ENCODE results near the gene PSMB3. TPM values are rescaled to one million over a fixed set of nuclear protein-coding genes. Genes with fewer than 3 reads are reported as not detected.

PSMB3 gene
- total and polyA plus RNA-seq, 9 of the 15 experiments (the other 6 are each of a cell fraction or from before 2014, with no cell fraction given), result 460 to 2,775 (median 574) TPM

GRCh38 chr17:38748149-38748891 is 4.2 kb upstream of the PSMB3 start, which contains the start of gene PCGF2:
Gene PCGF2, minus strand, starts transcription at chr17:38748336. Its CDS starts 7,934 bp downstream, at chr17:38740402.
- Histone ChIP-seq H2AFZ (ENCODE audit: low read depth, low read length) (peak within 1 kb of the TSS; percentile 91), H4K20me1 (replicated peaks; ENCODE audit: control insufficient read depth, insufficient read depth, low read length) (peaks cover 9% of the 10 kb centered on the region), H3K27ac (ENCODE audit: extremely low read depth, low read depth, low read length) (peak within 1 kb of the TSS; percentile 86), H3K9me1 (ENCODE audit: control insufficient read depth, insufficient read depth, low read length) (peaks cover 4% of the 10 kb centered on the region), H3K36me3 (ENCODE audit: control insufficient read depth, insufficient read depth, low read length) (peaks cover 3% of the 10 kb centered on the region; the same call in 1 of the 3 replicates), H3K79me2 (ENCODE audit: control insufficient read depth, insufficient read depth, low read length) (peaks cover 84% of the 10 kb centered on the region), H3K9ac (ENCODE audit: insufficient read depth in 1 of 2, low read depth in 2 of 2, low read length in 2 of 2) (peak within 1 kb of the TSS; percentile 90 to 94), H3K4me2 (ENCODE audit: insufficient read depth, low read length) (peak within 1 kb of the TSS; percentile 92), H3K27me3 (ENCODE audit: control insufficient read depth in 2 of 2, insufficient read depth in 2 of 2, low read length in 2 of 2) (no peaks in the 10 kb centered on the region), H3K4me3 (peak within 1 kb of the TSS; percentile 92), H3K9me3 (replicated peaks; ENCODE audit: control insufficient read depth, insufficient read depth, low read depth, low read length) (no peaks in the 10 kb centered on the region), H3K4me1 (replicated peaks in 1 of 2; ENCODE audit: control insufficient read depth in 2 of 2, insufficient read depth in 2 of 2, low read length in 2 of 2) (peaks cover 20 to 61% of the 10 kb centered on the region in 2 experiments)
- FAIRE-seq, result no peak
- in situ Hi-C loops (cut with MboI) (no loop called here), intact Hi-C loops (cut with micrococcal nuclease) (no loop called here)
- CTCF ChIA-PET (ENCODE audit: low intra/inter-chr PET ratio), result interaction anchor here (0.5 kb wide), 1 partner anchor 204 kb away, joined by 4 read pairs; no protein-coding TSS in a partner anchor
- POLR2A ChIA-PET, result no interaction called here
- peak; percentile 77 to 91 (median 81) for DNase-seq (ENCODE audit: extremely low read depth in 1 of 4, low spot score in 3 of 4)
- BruUV-seq (replicated peaks), result no TSS peak
- 10% methylated on average over 18 of the region's 47 CpGs for WGBS (ENCODE audit: insufficient coverage, low coverage, missing lambda C conversion rate)
- no peak for ATAC-seq
- TF ChIP-seq BHLHE40 (IDR thresholded peaks at IDR 0.05; ENCODE audit: low read length), result no peak
- TF ChIP-seq SRSF7 (optimal IDR thresholded peaks at IDR 0.05; ENCODE audit: low read depth, low read length), result no peak
- no peak for TF ChIP-seq ERF (CRISPR knock-in tag; IDR thresholded peaks at IDR 0.05)
- TF ChIP-seq HNRNPUL1 (IDR thresholded peaks at IDR 0.05; ENCODE audit: low read length), result no peak
- no peak for TF ChIP-seq NUFIP1 (IDR thresholded peaks at IDR 0.05; ENCODE audit: partially characterized antibody)
- no peak for TF ChIP-seq POU5F1 (IDR thresholded peaks at IDR 0.05; ENCODE audit: borderline replicate concordance, low read depth, low read length, partially characterized antibody)
- no peak for TF ChIP-seq ZNF41 (CRISPR knock-in tag; conservative IDR thresholded peaks at IDR 0.05)
- TF ChIP-seq HDAC8 (tag; IDR thresholded peaks at IDR 0.05), result no peak
- TF ChIP-seq ZNF518B (CRISPR knock-in tag; IDR thresholded peaks at IDR 0.05), result no peak
- peak in 1 of 2 experiments; percentile 61; a peak in 2 of 4 replicates for TF ChIP-seq MNT (conservative IDR thresholded peaks at IDR 0.05)
- no peak for TF ChIP-seq ZNF23 (CRISPR knock-in tag; IDR thresholded peaks at IDR 0.05)
- no peak for TF ChIP-seq OTX1 (CRISPR knock-in tag; IDR thresholded peaks at IDR 0.05)
- TF ChIP-seq EZH2 (IDR thresholded peaks at IDR 0.05; ENCODE audit: borderline replicate concordance, low read depth, low read length), result no peak
- no peak for TF ChIP-seq ZNF165 (CRISPR knock-in tag; IDR thresholded peaks at IDR 0.05; ENCODE audit: borderline replicate concordance)
- TF ChIP-seq ZFP36 (IDR thresholded peaks at IDR 0.05; ENCODE audit: low read depth, low read length, partially characterized antibody), result no peak
- TF ChIP-seq KAT2B (IDR thresholded peaks at IDR 0.05; ENCODE audit: low read depth, low read length), result no peak
- no peak for TF ChIP-seq KLF6 (CRISPR knock-in tag; IDR thresholded peaks at IDR 0.05; ENCODE audit: borderline replicate concordance)
- TF ChIP-seq HDAC3 (IDR thresholded peaks at IDR 0.05; ENCODE audit: borderline replicate concordance, partially characterized antibody), result no peak
- TF ChIP-seq PHF21A (IDR thresholded peaks at IDR 0.05; ENCODE audit: borderline replicate concordance, low read depth), result no peak

Measured in K562 (cell line).